Neural cell (in vitro differentiated cells): ENCODE results near the gene FERMT3. TPM values are rescaled to one million over a fixed set of nuclear protein-coding genes. Genes with fewer than 3 reads are reported as not detected.

Experiments
- H2AFZ ChIP-seq: fragments of 200-600, 300-800 bp; sonication (generic), shearing (Covaris generic); 2 replicates; pipeline ENCODE4 v1.6.0; 2014; ENCODE audit warnings: low read depth, mild to moderate bottlenecking, antibody characterized with exemption, low read length, moderate library complexity
- H3F3A ChIP-seq: fragments of 200-600 bp; shearing (Covaris generic); 2 replicates; pipeline ENCODE4 v1.6.1; 2016; ENCODE audit warnings: mild to moderate bottlenecking, moderate library complexity, mixed read lengths, antibody characterized with exemption, low read length; ENCODE audit not compliant: insufficient read depth, poor library complexity, severe bottlenecking
- H3K27ac ChIP-seq: fragments of 200-600, 300-800 bp; sonication (generic), shearing (Covaris generic); 2 replicates; pipeline ENCODE4 v1.5.1; 2014; ENCODE audit warnings: mild to moderate bottlenecking, low read length, moderate library complexity
- H3K27me3 ChIP-seq: fragments of 300-800, 200-600 bp; sonication (generic), shearing (Covaris generic); 2 replicates; pipeline ENCODE4 v1.6.0; 2014; ENCODE audit warnings: mild to moderate bottlenecking, low read depth, low read length, moderate library complexity; ENCODE audit not compliant: insufficient read depth
- H3K36me3 ChIP-seq: fragments of 300-800, 200-600 bp; sonication (generic), shearing (Covaris generic); 2 replicates; pipeline ENCODE4 v1.5.1; 2014; ENCODE audit warnings: mild to moderate bottlenecking, antibody characterized with exemption, low read length, moderate library complexity; ENCODE audit not compliant: insufficient read depth
- H3K4me2 ChIP-seq: fragments of 300-800, 200-600 bp; sonication (generic), shearing (Covaris generic); 2 replicates; pipeline ENCODE4 v1.6.0; 2014; ENCODE audit warnings: mild to moderate bottlenecking, low read length
- H3K4me3 ChIP-seq: fragments of 300-800, 200-600 bp; sonication (generic), shearing (Covaris generic); 2 replicates; pipeline ENCODE4 v1.5.1; 2014; ENCODE audit warnings: mild to moderate bottlenecking, low read length, moderate library complexity
- H3K79me2 ChIP-seq: fragments of 200-600 bp; shearing (Covaris generic); replicated peaks from 2 replicates; pipeline ENCODE4 v1.6.0; 2014; ENCODE audit warnings: mild to moderate bottlenecking, low read length, moderate library complexity; ENCODE audit not compliant: insufficient read depth
- H3K9ac ChIP-seq: fragments of 300-800, 200-600 bp; sonication (generic), shearing (Covaris generic); 2 replicates; pipeline ENCODE4 v1.6.1; 2016; ENCODE audit warnings: mild to moderate bottlenecking, low read length, mixed read lengths
- H3K9me2 ChIP-seq: fragments of 200-600 bp; shearing (Covaris generic); 2 replicates; pipeline ENCODE4 v1.6.1; 2016; ENCODE audit warnings: mild to moderate bottlenecking, low read length, mixed read lengths; ENCODE audit not compliant: insufficient read depth
- H3K9me3 ChIP-seq: fragments of 200-600, 300-800 bp; sonication (generic), shearing (Covaris generic); 2 replicates; pipeline ENCODE4 v1.6.1; 2016; ENCODE audit warnings: mild to moderate bottlenecking, mixed run types, low read length, moderate library complexity, mixed read lengths
- H4K20me1 ChIP-seq: fragments of 200-600 bp; shearing (Covaris generic); 2 replicates; pipeline ENCODE4 v1.6.1; 2016; ENCODE audit warnings: mild to moderate bottlenecking, mixed run types; ENCODE audit not compliant: insufficient read depth
- CTCF ChIP-seq: fragments of 450-650 bp; IDR thresholded peaks from 2 replicates; pipeline ENCODE4 v1.5.1; 2014; ENCODE audit warnings: antibody characterized with exemption, mild to moderate bottlenecking, moderate library complexity; ENCODE audit not compliant: poor library complexity, severe bottlenecking
- EP300 ChIP-seq: fragments of 450-650 bp; conservative IDR thresholded peaks from 2 replicates; pipeline ENCODE4 v1.6.1; 2014; ENCODE audit warnings: antibody characterized with exemption, mild to moderate bottlenecking, moderate library complexity; ENCODE audit not compliant: poor library complexity, severe bottlenecking
- EZH2 ChIP-seq: fragments of 200-600, 300-800 bp; shearing (Covaris generic), sonication (generic); IDR thresholded peaks from 2 replicates; pipeline ENCODE4 v1.6.1; 2014; ENCODE audit warnings: antibody characterized with exemption, low read length, borderline replicate concordance, mild to moderate bottlenecking; ENCODE audit not compliant: insufficient read depth, poor library complexity, severe bottlenecking
- MXI1 ChIP-seq: fragments of 450-650 bp; conservative IDR thresholded peaks from 2 replicates; pipeline ENCODE4 v1.6.1; 2014; ENCODE audit warnings: antibody characterized with exemption, mild to moderate bottlenecking; ENCODE audit not compliant: poor library complexity, severe bottlenecking
- POLR2AphosphoS5 ChIP-seq: IDR thresholded peaks from 2 replicates; pipeline ENCODE4 v1.6.1; 2012
- RAD21 ChIP-seq: fragments of 450-650 bp; conservative IDR thresholded peaks from 2 replicates; pipeline ENCODE4 v1.6.1; 2014; ENCODE audit warnings: antibody characterized with exemption, mild to moderate bottlenecking, moderate library complexity
- REST ChIP-seq: IDR thresholded peaks from 2 replicates; pipeline ENCODE4 v1.6.1; 2012; ENCODE audit warnings: borderline replicate concordance
- SMC3 ChIP-seq: fragments of 450-650 bp; conservative IDR thresholded peaks from 2 replicates; pipeline ENCODE4 v1.6.1; 2014; ENCODE audit warnings: antibody characterized with exemption, mild to moderate bottlenecking, moderate library complexity; ENCODE audit not compliant: poor library complexity
- TAF1 ChIP-seq: IDR thresholded peaks from 2 replicates; pipeline ENCODE4 v1.6.1; 2012; ENCODE audit warnings: low read depth
- polyA plus RNA-seq: library from polyadenylated mRNA; depleted of rRNA; stranded (reverse); fragments of >200 nt; gene quantifications from 2 replicates; pipeline ENCODE4 v1.2.3, GENCODE V29; 2014

FERMT3 gene
- polyA plus RNA-seq, 1 donor from 2014 or later = 0.89 TPM

- H2AFZ ChIP-seq = no peak overlapping the region
- TF ChIP-seq TAF1 (no peak), RAD21 (no peak)
- no peaks in the 10 kb centered on the region for H4K20me1 ChIP-seq
- H3K9ac ChIP-seq = no peak overlapping the region
- H3K36me3 ChIP-seq = peaks cover 2% of the 10 kb centered on the region
- H3K27ac ChIP-seq = no peak overlapping the region
- H3K4me2 ChIP-seq = no peak overlapping the region
- H3K9me2 ChIP-seq = no peaks in the 10 kb centered on the region
- H3K4me3 ChIP-seq = no peak overlapping the region
- no peaks in the 10 kb centered on the region for H3F3A ChIP-seq
- no peaks in the 10 kb centered on the region for H3K79me2 ChIP-seq
- H3K9me3 ChIP-seq = no peaks in the 10 kb centered on the region
- H3K27me3 ChIP-seq = no peaks in the 10 kb centered on the region
Observed at GRCh38 chr11:64209563-64209843, 3.0 kb downstream of the FERMT3 start.

GRCh38 chr11:64210301-64211020 is 3.9 kb downstream of the FERMT3 start:
- H3K9me2 ChIP-seq = no peaks in the 10 kb centered on the region
- no peak overlapping the region for H3K9ac ChIP-seq
- no peak overlapping the region for H3K4me3 ChIP-seq
- H3K4me2 ChIP-seq = no peak overlapping the region
- no peaks in the 10 kb centered on the region for H3K36me3 ChIP-seq
- H3K27ac ChIP-seq = no peak overlapping the region
- no peaks in the 10 kb centered on the region for H3K9me3 ChIP-seq
- H4K20me1 ChIP-seq = no peaks in the 10 kb centered on the region
- H3F3A ChIP-seq = no peaks in the 10 kb centered on the region
- TF ChIP-seq EZH2 = no peak
- no peak for TF ChIP-seq POLR2AphosphoS5
- TF ChIP-seq REST = no peak
- no peak for TF ChIP-seq CTCF
- TF ChIP-seq TAF1 = no peak
- no peak for TF ChIP-seq SMC3
- no peak for TF ChIP-seq RAD21
- no peak for TF ChIP-seq EP300
- TF ChIP-seq MXI1 = no peak
- H3K79me2 ChIP-seq = no peaks in the 10 kb centered on the region
- no peaks in the 10 kb centered on the region for H3K27me3 ChIP-seq
- no peak overlapping the region for H2AFZ ChIP-seq
